GM21367 (cell line): Measurements from ENCODE around the gene MRRF.

Experiments
- ATAC-seq: cut with Tn5 transposase; IDR thresholded peaks from one replicate; pipeline ENCODE4 v1.9.1; 2021; ENCODE audit not compliant: unreplicated experiment

MRRF gene

GRCh38 chr9:122264360-122265148 is at the start of gene MRRF, which contains the start of gene RBM18:
Gene MRRF, plus strand, starts transcription at chr9:122264882. Its CDS starts 6,010 bp downstream, at chr9:122270892.
Gene RBM18, minus strand, starts transcription at chr9:122264840. Its CDS starts 3,348 bp downstream, at chr9:122261492.
- ATAC-seq = peak; percentile 83

- no peak for ATAC-seq
Observed at GRCh38 chr9:122215663-122216062, 49.0 kb upstream of the MRRF start.

- no peak for ATAC-seq
Observed at GRCh38 chr9:122216138-122216797, 48.4 kb upstream of the MRRF start.

- ATAC-seq = no peak
Observed at GRCh38 chr9:122216798-122217418, 47.8 kb upstream of the MRRF start.

GRCh38 chr9:122217640-122218039 is 47.0 kb upstream of the MRRF start:
- ATAC-seq = no peak

- ATAC-seq = no peak
Observed at GRCh38 chr9:122218071-122218934, 46.4 kb upstream of the MRRF start.

- ATAC-seq = no peak
Observed at GRCh38 chr9:122218935-122219855, 45.5 kb upstream of the MRRF start.

GRCh38 chr9:122219856-122220672 is 44.6 kb upstream of the MRRF start:
- ATAC-seq = no peak

GRCh38 chr9:122220673-122221182 is 44.0 kb upstream of the MRRF start:
- ATAC-seq = no peak

GRCh38 chr9:122221183-122221811 is 43.4 kb upstream of the MRRF start:
- no peak for ATAC-seq

GRCh38 chr9:122222791-122223190 is 41.9 kb upstream of the MRRF start:
- no peak for ATAC-seq

GRCh38 chr9:122223435-122223834 is 41.2 kb upstream of the MRRF start:
- ATAC-seq = no peak

- no peak for ATAC-seq
Observed at GRCh38 chr9:122225312-122226141, 39.2 kb upstream of the MRRF start.

- ATAC-seq = no peak
Observed at GRCh38 chr9:122226142-122226757, 38.4 kb upstream of the MRRF start.

- ATAC-seq = no peak
Observed at GRCh38 chr9:122226758-122227574, 37.7 kb upstream of the MRRF start.

- no peak for ATAC-seq
Observed at GRCh38 chr9:122227575-122227900, 37.1 kb upstream of the MRRF start.
